ENCODE data around the gene MTMR2. TPM values are rescaled to one million over a fixed set of nuclear protein-coding genes. Genes with fewer than 3 reads are reported as not detected.
"Not testable (repeated sequence)": the region's sequence is repeated elsewhere in the genome, so short reads cannot be mapped to it uniquely, and the experiment has no call there.

The MTMR2 gene
- total and polyA plus RNA-seq, 2 donors (not counting 3 experiments of a cell fraction or from before 2014, with no cell fraction given): 19.5 to 49.5 TPM

DNA sequence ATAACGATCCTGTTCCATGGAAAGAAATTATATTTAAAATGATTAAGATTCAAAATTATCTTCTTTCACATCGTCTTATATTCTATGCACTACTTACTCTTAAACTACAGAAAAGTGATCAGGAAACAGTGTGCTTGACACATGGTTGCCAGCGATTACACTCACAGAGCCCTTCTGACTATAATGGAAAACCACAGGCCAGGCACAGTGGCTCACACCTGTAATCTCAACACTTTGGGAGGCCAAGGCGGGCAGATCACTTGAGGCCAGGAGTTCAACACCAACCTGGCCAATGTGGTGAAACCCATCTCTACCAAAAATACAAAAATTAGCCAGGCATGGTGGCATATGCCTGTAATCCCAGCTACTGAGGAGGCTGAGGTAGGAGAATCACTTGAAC lies 63.9 kb downstream of the MTMR2 start:
- H3K9ac ChIP-seq (replicated peaks; ENCODE audit: extremely low read depth, insufficient read depth, low read length); BruUV-seq (replicated peaks); H3K4me2 ChIP-seq (ENCODE audit: insufficient read depth, low read length); H4K20me1 ChIP-seq (replicated peaks; ENCODE audit: control insufficient read depth, extremely low read depth, insufficient read depth, low read length); H3K27ac ChIP-seq (ENCODE audit: insufficient read depth, low read depth, low read length); H3K4me3 ChIP-seq (replicated peaks in 1 of 3; ENCODE audit: insufficient read depth in 1 of 3, low read depth in 1 of 3, low read length in 3 of 3); CTCF ChIA-PET; H3K4me1 ChIP-seq (ENCODE audit: control insufficient read depth, extremely low read depth, insufficient read depth, low read length); dilution Hi-C loops (cut with MboI; ENCODE audit: extremely low pct_ligation_motif_present, low sequenced_read_pairs); H3K79me2 ChIP-seq (ENCODE audit: control insufficient read depth, insufficient read depth, low read length); intact Hi-C loops (cut with micrococcal nuclease); H3K9me1 ChIP-seq (replicated peaks; ENCODE audit: control insufficient read depth, extremely low read depth, insufficient read depth, low read length); H3K27me3 ChIP-seq (ENCODE audit: control insufficient read depth in 2 of 2, insufficient read depth in 2 of 2, low read length in 2 of 2); DNase-seq (ENCODE audit: low read depth, low spot score); H2AFZ ChIP-seq (ENCODE audit: low read depth, low read length); POLR2A ChIA-PET; FAIRE-seq; H3K9me3 ChIP-seq (replicated peaks; ENCODE audit: control insufficient read depth, insufficient read depth, low read length): not testable (repeated sequence)
- H3K36me3 ChIP-seq (ENCODE audit: control insufficient read depth in 2 of 2, extremely low read depth in 1 of 2, insufficient read depth in 2 of 2, low read length in 2 of 2): peaks cover 2 to 12% of the 10 kb centered on the region in 2 experiments

DNA sequence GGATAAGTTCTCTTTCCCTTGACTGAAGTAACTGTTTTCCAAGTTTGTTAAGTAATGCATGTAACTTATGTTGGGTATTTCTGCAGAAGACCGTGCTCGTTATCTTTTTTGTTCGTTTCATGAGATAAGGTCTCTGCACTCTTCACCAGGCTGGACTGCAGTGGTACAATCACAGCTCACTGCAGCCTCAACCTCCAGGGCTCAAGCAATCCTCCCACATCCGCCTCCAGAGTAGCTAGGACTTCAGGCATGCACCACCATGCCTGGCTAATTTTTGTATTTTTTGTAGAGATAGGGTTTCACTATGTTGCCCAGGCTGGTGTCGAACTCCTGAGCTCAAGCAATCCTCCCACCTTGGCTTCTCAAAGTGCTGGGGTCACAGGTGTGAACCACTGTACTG lies 69.5 kb downstream of the MTMR2 start:
- dilution Hi-C loops (cut with MboI; ENCODE audit: extremely low pct_ligation_motif_present, low sequenced_read_pairs); H3K4me1 ChIP-seq (ENCODE audit: control insufficient read depth, extremely low read depth, insufficient read depth, low read length); H3K9ac ChIP-seq (replicated peaks; ENCODE audit: extremely low read depth, insufficient read depth, low read length); H3K4me2 ChIP-seq (ENCODE audit: insufficient read depth, low read length); H3K9me3 ChIP-seq (replicated peaks; ENCODE audit: control insufficient read depth, insufficient read depth, low read length); H3K9me1 ChIP-seq (replicated peaks; ENCODE audit: control insufficient read depth, extremely low read depth, insufficient read depth, low read length); H2AFZ ChIP-seq (ENCODE audit: low read depth, low read length); H4K20me1 ChIP-seq (replicated peaks; ENCODE audit: control insufficient read depth, extremely low read depth, insufficient read depth, low read length); DNase-seq (ENCODE audit: low read depth, low spot score); BruUV-seq (replicated peaks); H3K79me2 ChIP-seq (ENCODE audit: control insufficient read depth, insufficient read depth, low read length); H3K4me3 ChIP-seq (replicated peaks in 1 of 3; ENCODE audit: insufficient read depth in 1 of 3, low read depth in 1 of 3, low read length in 3 of 3); CTCF ChIA-PET; H3K36me3 ChIP-seq (ENCODE audit: control insufficient read depth in 2 of 2, extremely low read depth in 1 of 2, insufficient read depth in 2 of 2, low read length in 2 of 2); POLR2A ChIA-PET; H3K27me3 ChIP-seq (ENCODE audit: control insufficient read depth in 2 of 2, insufficient read depth in 2 of 2, low read length in 2 of 2); intact Hi-C loops (cut with micrococcal nuclease); FAIRE-seq; H3K27ac ChIP-seq (ENCODE audit: insufficient read depth, low read depth, low read length): not testable (repeated sequence)

DNA sequence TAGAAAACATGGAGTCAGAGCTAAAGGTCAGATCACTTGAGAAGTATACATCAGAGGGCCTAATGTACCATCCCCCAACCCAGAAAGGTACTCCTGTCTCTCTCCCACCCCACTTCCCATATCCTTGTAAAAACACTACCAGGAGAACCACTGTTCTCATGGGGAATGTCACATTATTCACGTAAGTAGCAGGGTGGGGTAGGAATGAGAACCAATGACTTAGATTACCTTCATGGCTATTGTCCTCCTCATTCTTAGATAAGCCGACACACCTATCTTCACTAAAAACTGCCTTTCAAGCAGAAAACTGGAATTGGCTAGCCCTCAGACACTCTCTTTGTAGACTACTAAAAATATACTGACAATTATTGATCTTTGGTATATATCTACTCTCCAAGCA lies 70.0 kb downstream of the MTMR2 start:
- ChIA-PET CTCF (no interaction called here), POLR2A (no interaction called here)
- no peak overlapping the region for H3K9ac ChIP-seq (replicated peaks; ENCODE audit: extremely low read depth, insufficient read depth, low read length)
- peaks cover 2 to 4% of the 10 kb centered on the region in 2 experiments for H3K36me3 ChIP-seq (ENCODE audit: control insufficient read depth in 2 of 2, extremely low read depth in 1 of 2, insufficient read depth in 2 of 2, low read length in 2 of 2)
- H3K4me2 ChIP-seq (ENCODE audit: insufficient read depth, low read length): no peak overlapping the region
- FAIRE-seq (no peak), DNase-seq (ENCODE audit: low read depth, low spot score) (no peak)
- H4K20me1 ChIP-seq (replicated peaks; ENCODE audit: control insufficient read depth, extremely low read depth, insufficient read depth, low read length): no peaks in the 10 kb centered on the region
- no TSS peak for BruUV-seq (replicated peaks)
- H3K27me3 ChIP-seq (ENCODE audit: control insufficient read depth in 2 of 2, insufficient read depth in 2 of 2, low read length in 2 of 2): no peaks in the 10 kb centered on the region
- no peaks in the 10 kb centered on the region for H3K9me1 ChIP-seq (replicated peaks; ENCODE audit: control insufficient read depth, extremely low read depth, insufficient read depth, low read length)
- no peak overlapping the region for H2AFZ ChIP-seq (ENCODE audit: low read depth, low read length)
- H3K27ac ChIP-seq (ENCODE audit: insufficient read depth, low read depth, low read length): no peak overlapping the region
- TF ChIP-seq POLR2AphosphoS5 (IDR thresholded peaks at IDR 0.05; ENCODE audit: insufficient read depth, low read depth, low read length): no peak
- TF ChIP-seq, protein P1, sequence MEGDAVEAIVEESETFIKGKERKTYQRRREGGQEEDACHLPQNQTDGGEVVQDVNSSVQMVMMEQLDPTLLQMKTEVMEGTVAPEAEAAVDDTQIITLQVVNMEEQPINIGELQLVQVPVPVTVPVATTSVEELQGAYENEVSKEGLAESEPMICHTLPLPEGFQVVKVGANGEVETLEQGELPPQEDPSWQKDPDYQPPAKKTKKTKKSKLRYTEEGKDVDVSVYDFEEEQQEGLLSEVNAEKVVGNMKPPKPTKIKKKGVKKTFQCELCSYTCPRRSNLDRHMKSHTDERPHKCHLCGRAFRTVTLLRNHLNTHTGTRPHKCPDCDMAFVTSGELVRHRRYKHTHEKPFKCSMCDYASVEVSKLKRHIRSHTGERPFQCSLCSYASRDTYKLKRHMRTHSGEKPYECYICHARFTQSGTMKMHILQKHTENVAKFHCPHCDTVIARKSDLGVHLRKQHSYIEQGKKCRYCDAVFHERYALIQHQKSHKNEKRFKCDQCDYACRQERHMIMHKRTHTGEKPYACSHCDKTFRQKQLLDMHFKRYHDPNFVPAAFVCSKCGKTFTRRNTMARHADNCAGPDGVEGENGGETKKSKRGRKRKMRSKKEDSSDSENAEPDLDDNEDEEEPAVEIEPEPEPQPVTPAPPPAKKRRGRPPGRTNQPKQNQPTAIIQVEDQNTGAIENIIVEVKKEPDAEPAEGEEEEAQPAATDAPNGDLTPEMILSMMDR (IDR thresholded peaks at IDR 0.05; ENCODE audit: extremely low read depth in 1 of 2, insufficient read depth in 1 of 2, low read depth in 1 of 2, low read length in 2 of 2): no peak
- TF ChIP-seq EZH2 (IDR thresholded peaks at IDR 0.05; ENCODE audit: borderline replicate concordance, low read depth, low read length, severe bottlenecking): no peak
- no peak for TF ChIP-seq GATA2 (IDR thresholded peaks at IDR 0.05; ENCODE audit: insufficient read depth, insufficient read length, low read depth, low read length)
- no peak for TF ChIP-seq MYC (IDR thresholded peaks at IDR 0.05; ENCODE audit: low read depth, low read length)
- TF ChIP-seq, protein P2, sequence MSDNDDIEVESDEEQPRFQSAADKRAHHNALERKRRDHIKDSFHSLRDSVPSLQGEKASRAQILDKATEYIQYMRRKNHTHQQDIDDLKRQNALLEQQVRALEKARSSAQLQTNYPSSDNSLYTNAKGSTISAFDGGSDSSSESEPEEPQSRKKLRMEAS (IDR thresholded peaks at IDR 0.05; ENCODE audit: insufficient read depth, insufficient read length): no peak
- TF ChIP-seq FOS (IDR thresholded peaks at IDR 0.05; ENCODE audit: borderline replicate concordance, insufficient read depth, low read length): no peak
- TF ChIP-seq POLR2A (IDR thresholded peaks at IDR 0.05; ENCODE audit: low read depth, low read length): no peak
- TF ChIP-seq JUN (IDR thresholded peaks at IDR 0.05; ENCODE audit: borderline replicate concordance, insufficient read depth, insufficient read length, low read depth): no peak
- no peak overlapping the region for H3K4me3 ChIP-seq (replicated peaks in 1 of 3; ENCODE audit: insufficient read depth in 1 of 3, low read depth in 1 of 3, low read length in 3 of 3)
- no peaks in the 10 kb centered on the region for H3K9me3 ChIP-seq (replicated peaks; ENCODE audit: control insufficient read depth, insufficient read depth, low read length)
- intact Hi-C loops (cut with micrococcal nuclease): no loop called here
- no peaks in the 10 kb centered on the region for H3K79me2 ChIP-seq (ENCODE audit: control insufficient read depth, insufficient read depth, low read length)
- no peaks in the 10 kb centered on the region for H3K4me1 ChIP-seq (ENCODE audit: control insufficient read depth, extremely low read depth, insufficient read depth, low read length)
- dilution Hi-C loops (cut with MboI; ENCODE audit: extremely low pct_ligation_motif_present, low sequenced_read_pairs): no loop called here

All from endothelial cell of umbilical vein (primary cell).